ENCODE results near the gene PERCC1.
"Not testable (repeated sequence)": the region's sequence is repeated elsewhere in the genome, so short reads cannot be mapped to it uniquely, and the experiment has no call there.

Gene PERCC1

GRCh38 chr16:1470481-1471251 is 39.8 kb downstream of the PERCC1 start:
- DNase-seq, result no peak

GRCh38 chr16:1471569-1472194 is 40.8 kb downstream of the PERCC1 start:
- no peak for DNase-seq

GRCh38 chr16:1472974-1473373 is 42.1 kb downstream of the PERCC1 start:
- no peak for DNase-seq

GRCh38 chr16:1474082-1474795 is 43.4 kb downstream of the PERCC1 start:
- DNase-seq, result no peak

GRCh38 chr16:1474796-1475551 is 44.1 kb downstream of the PERCC1 start, which contains the start of gene CLCN7:
TSS of gene CLCN7 (minus strand) at chr16:1475028. CDS start at chr16:1474974, 54 bp downstream.
- peak; percentile 10 for DNase-seq

- DNase-seq, result no peak
Observed at GRCh38 chr16:1475552-1476114, 44.8 kb downstream of the PERCC1 start.

- DNase-seq, result no peak
Observed at GRCh38 chr16:1477033-1477432, 46.2 kb downstream of the PERCC1 start.

- not testable (repeated sequence) for DNase-seq
Observed at GRCh38 chr16:1478937-1479336, 48.1 kb downstream of the PERCC1 start.

GRCh38 chr16:1481906-1482835 is 51.3 kb downstream of the PERCC1 start:
- DNase-seq, result no peak

Data from NCI-H748 treated with DMSO at 0.1 percent for 48 hours (cell line).